SK-N-MC (cell line): ENCODE measurements around the gene OSGEP.

Source experiments
- DNase-seq: peaks from one replicate; pipeline ENCODE4 v3.0.0-alpha.2; 2011; ENCODE audit warnings: low read depth, low spot score
- H3K27ac ChIP-seq: fragments of 200-600 bp; sonication (generic); 2 replicates; pipeline ENCODE4 v1.5.1; 2016; ENCODE audit warnings: mixed run types
- H3K36me3 ChIP-seq: fragments of 200-600 bp; sonication (generic); 2 replicates; pipeline ENCODE4 v1.6.1; 2017; ENCODE audit warnings: antibody characterized with exemption, low read length, mixed read lengths; ENCODE audit not compliant: insufficient read depth
- H3K4me3 ChIP-seq: fragments of 200-600 bp; sonication (generic); 2 replicates; pipeline ENCODE4 v1.5.1; 2016
- H3K9ac ChIP-seq: fragments of 200-600 bp; sonication (generic); 2 replicates; pipeline ENCODE4 v1.8.0; 2017; ENCODE audit warnings: mixed run types, mixed read lengths; ENCODE audit not compliant: insufficient read length
- H3K9me3 ChIP-seq: fragments of 200-600 bp; sonication (generic); 2 replicates; pipeline ENCODE4 v1.6.1; 2017; ENCODE audit warnings: low read depth, mild to moderate bottlenecking, antibody characterized with exemption, low read length, moderate library complexity, mixed read lengths
- EZH2 ChIP-seq: fragments of 200-600 bp; sonication (generic); IDR thresholded peaks from one replicate; pipeline ENCODE4 v1.6.1; 2017; ENCODE audit warnings: antibody characterized with exemption
- FOXP2 ChIP-seq: optimal IDR thresholded peaks from 2 replicates; pipeline ENCODE3; 2011; ENCODE audit warnings: mild to moderate bottlenecking, moderate library complexity; ENCODE audit not compliant: insufficient read depth; ENCODE audit errors: extremely low read length, control extremely low read depth
- POLR2AphosphoS5 ChIP-seq: IDR thresholded peaks from 2 replicates; pipeline ENCODE4 v1.6.1; 2012; ENCODE audit warnings: mild to moderate bottlenecking, low read depth, low read length, borderline replicate concordance

Gene OSGEP

GRCh38 chr14:20440882-20441281 lies 13.7 kb downstream of the OSGEP start:
- Histone ChIP-seq H3K9me3 (no peaks in the 10 kb centered on the region), H3K9ac (no peak overlapping the region), H3K36me3 (peaks cover 10% of the 10 kb centered on the region), H3K4me3 (no peak overlapping the region), H3K27ac (no peak overlapping the region)
- TF ChIP-seq EZH2 (no peak), POLR2AphosphoS5 (no peak), FOXP2 (no peak)
- no peak for DNase-seq

- no peak overlapping the region for H3K4me3 ChIP-seq
- peaks cover 6% of the 10 kb centered on the region for H3K36me3 ChIP-seq
- no peak overlapping the region for H3K27ac ChIP-seq
- no peaks in the 10 kb centered on the region for H3K9me3 ChIP-seq
- no peak for TF ChIP-seq EZH2
- no peak for TF ChIP-seq POLR2AphosphoS5
- no peak for DNase-seq
- no peak overlapping the region for H3K9ac ChIP-seq
Measured at GRCh38 chr14:20440465-20440864, 14.1 kb downstream of the OSGEP start.

DNA sequence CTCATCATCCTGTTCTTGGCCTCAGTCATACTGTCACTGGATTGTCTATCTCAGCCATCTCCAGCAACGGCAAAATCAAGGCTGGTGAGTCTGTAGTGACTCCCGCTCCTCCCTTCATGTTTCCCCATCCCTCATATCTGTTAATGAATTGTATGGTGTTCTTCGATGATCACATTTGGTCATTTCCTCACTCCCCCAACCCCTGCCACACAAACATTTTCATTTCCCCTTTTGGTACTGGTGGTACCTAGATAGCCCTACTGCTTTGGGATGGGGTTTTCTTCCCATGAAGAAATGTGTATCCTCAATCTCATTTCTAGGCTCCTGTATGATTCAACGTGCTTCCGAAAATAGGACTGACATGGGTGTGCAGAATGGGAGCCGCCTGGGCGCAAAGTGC lies 15.9 kb downstream of the OSGEP start:
- Histone ChIP-seq H3K27ac (no peak overlapping the region), H3K9me3 (no peaks in the 10 kb centered on the region), H3K36me3 (no peaks in the 10 kb centered on the region), H3K4me3 (no peak overlapping the region), H3K9ac (no peak overlapping the region)
- no peak for DNase-seq
- TF ChIP-seq POLR2AphosphoS5 (no peak), FOXP2 (no peak), EZH2 (no peak)

DNA sequence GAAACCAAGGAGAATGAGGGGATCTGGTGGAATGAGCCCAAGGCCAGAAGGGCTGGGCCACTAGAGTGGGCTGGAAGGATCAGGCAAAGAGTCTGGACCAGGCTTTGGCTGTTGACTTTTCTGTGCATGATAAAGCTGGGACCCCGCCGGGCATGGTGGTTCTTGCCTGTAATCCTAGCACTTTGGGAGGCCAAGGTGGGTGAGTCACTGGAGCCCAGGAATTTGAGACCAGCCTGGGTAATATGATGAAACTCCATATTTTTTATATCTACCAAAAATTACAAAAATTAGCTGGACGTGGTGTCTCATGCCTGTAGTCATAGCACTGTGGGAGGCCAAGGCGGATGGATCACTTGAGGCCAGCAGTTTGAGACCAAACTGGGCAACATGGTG lies 18.3 kb downstream of the OSGEP start:
- Histone ChIP-seq H3K36me3 (no peaks in the 10 kb centered on the region), H3K9me3 (no peaks in the 10 kb centered on the region), H3K4me3 (no peak overlapping the region), H3K9ac (no peak overlapping the region), H3K27ac (no peak overlapping the region)
- no peak for TF ChIP-seq POLR2AphosphoS5
- TF ChIP-seq FOXP2 = no peak
- no peak for TF ChIP-seq EZH2
- DNase-seq = no peak

DNA sequence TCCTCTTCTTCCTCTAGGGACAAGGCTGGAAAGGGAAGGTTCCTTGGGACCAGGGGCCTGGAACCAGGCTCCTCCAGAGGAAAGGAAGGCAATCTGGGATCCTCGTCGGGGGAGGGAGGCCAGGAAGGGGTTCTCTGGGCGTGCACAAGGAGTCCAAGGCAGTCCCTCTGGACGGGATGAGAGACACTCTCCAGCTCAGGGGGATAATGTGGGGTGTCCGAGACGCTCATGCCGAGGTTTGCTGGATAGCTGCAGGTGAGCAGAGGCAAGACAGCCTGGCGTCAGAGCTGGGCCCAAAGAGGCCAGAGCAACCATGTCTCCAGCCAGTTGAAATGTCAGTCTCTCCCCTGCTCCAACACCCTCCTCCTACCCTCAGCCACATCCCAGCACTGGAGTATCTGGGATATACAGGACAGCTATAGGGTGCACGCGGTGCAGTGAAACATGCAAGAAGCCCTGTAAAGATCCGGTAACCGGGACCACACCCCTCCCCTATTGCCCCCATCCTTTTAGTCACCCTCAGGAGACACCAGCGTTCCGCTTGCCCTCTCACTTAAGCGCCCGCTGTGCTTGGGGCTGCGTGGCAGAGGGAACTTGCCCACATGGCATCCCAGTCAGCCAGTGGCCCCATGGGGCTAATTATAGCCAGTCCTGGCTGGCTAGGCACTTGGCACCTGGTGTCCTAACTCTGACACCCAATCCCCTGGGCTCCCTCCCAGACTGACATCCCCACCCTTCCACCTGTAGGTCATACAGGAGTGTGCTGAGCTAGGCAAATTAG lies 18.8 kb downstream of the OSGEP start, which contains the start of gene KLHL33:
KLHL33 (minus strand) TSS at position 585 of the 781 bp plus-strand sequence; CDS start at position 230, 355 bp downstream.
- DNase-seq = no peak
- Histone ChIP-seq H3K4me3 (no peak within 1 kb of the TSS), H3K36me3 (no peaks in the 10 kb centered on the region), H3K27ac (no peak within 1 kb of the TSS), H3K9ac (no peak within 1 kb of the TSS), H3K9me3 (no peaks in the 10 kb centered on the region)
- no peak for TF ChIP-seq POLR2AphosphoS5
- TF ChIP-seq EZH2 = no peak
- TF ChIP-seq FOXP2 = no peak

DNA sequence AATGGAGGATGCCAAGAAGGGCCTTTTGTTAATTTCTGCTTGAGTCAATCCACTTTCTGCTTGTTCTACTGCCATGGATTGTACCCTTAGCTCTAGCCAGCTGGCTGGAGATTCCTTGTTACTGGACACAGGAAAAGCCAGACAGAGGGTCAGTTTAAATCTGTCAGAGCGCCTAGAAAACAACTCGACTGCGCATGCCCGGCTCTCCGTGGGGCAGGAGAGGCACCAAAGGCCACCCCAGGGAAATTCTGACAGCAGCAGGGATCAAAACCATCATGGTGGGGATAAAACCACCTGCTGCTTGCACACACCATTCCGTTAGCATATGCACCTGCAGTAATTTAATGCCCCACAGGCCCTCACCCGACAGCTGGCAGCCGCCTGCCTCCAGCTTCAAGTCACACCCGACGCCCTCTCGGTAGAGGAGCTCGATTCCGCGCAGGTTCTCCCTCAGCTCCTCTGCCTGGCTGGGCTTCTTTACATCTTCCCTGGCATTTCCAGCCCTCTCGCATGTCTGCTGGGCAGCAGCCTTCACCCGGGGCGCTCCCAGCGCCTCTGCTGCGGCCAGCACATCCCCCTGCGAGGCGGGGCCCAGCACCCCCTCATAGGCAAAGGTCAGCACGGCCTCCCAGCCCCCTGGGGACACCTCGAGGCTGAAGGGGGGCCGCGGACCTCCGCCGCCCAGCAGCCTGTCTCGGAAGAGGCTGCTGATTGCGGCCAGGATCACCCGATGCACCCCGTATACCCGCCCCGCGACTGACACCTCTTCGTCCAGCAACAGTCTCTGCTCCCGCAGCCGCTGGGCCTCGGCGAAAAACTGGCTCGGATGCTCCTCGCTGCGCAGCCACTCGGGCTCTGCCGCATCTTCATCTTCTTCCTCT lies 19.7 kb downstream of the OSGEP start:
- Histone ChIP-seq H3K4me3 (no peak overlapping the region), H3K27ac (no peak overlapping the region)

GRCh38 chr14:20429801-20430669 lies 24.6 kb downstream of the OSGEP start:
- Histone ChIP-seq H3K27ac (no peak overlapping the region), H3K9ac (no peak overlapping the region), H3K4me3 (no peak overlapping the region), H3K36me3 (no peaks in the 10 kb centered on the region), H3K9me3 (no peaks in the 10 kb centered on the region)
- TF ChIP-seq POLR2AphosphoS5 (no peak), EZH2 (no peak), FOXP2 (no peak)
- DNase-seq = no peak

More for the DNA sequence above, 19.7 kb downstream of the OSGEP start:
- H3K36me3 ChIP-seq = no peaks in the 10 kb centered on the region
- TF ChIP-seq FOXP2 = no peak
- TF ChIP-seq EZH2 = no peak
- TF ChIP-seq POLR2AphosphoS5 = no peak
- no peaks in the 10 kb centered on the region for H3K9me3 ChIP-seq
- H3K9ac ChIP-seq = no peak overlapping the region
- no peak for DNase-seq

DNA sequence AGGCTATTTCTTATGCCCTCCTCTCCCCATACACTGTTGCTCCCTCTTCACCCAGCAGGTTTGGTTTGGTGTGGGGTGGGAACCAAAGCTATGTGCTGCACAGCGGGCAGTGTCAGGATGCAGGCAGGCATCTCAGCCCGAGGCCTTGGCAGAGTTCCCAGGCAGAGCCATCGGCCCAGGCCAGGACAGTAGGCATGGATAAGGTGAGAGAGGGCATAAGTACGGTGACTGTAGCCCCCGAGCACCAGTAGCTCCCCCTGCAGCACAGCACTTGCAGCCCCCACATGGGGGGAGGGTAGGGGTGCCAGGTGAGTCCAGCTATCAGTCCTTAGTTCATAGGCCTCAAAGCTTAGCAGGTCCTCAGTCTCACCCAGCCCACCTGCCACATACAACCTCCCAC lies 25.8 kb downstream of the OSGEP start:
- TF ChIP-seq EZH2 (no peak), FOXP2 (no peak), POLR2AphosphoS5 (no peak)
- H3K9me3 ChIP-seq = no peaks in the 10 kb centered on the region
- DNase-seq = no peak
- no peak overlapping the region for H3K4me3 ChIP-seq
- H3K36me3 ChIP-seq = no peaks in the 10 kb centered on the region
- no peak overlapping the region for H3K9ac ChIP-seq
- no peak overlapping the region for H3K27ac ChIP-seq
